K562 (cell line): ENCODE data around the gene ISG20L2. TPM values are rescaled to one million over a fixed set of nuclear protein-coding genes. Genes with fewer than 3 reads are reported as not detected.

Source experiments
- ATAC-seq: fragments of 200-7000 bp; cut with Tn5 transposase; 3 replicates; pipeline ENCODE4 v1.9.1; 2020; ENCODE audit warnings: moderate library complexity
- BruUV-seq: library from RNA; stranded (reverse); fragments of 400-500 nt; replicated peaks from 2 replicates; lab custom pipeline; 2021; lab: Mats Ljungman, UMichigan
- CTCF ChIA-PET: fragments of 300-600 bp; formaldehyde crosslinking; extraction: SDS; loops from one replicate; lab custom pipeline; 2021; ENCODE audit warnings: low intra/inter-chr PET ratio; lab: Yijun Ruan, JAX
- POLR2A ChIA-PET: fragments of 300-600, 350-650 bp; sonication (Branson Sonifier 250); formaldehyde crosslinking; extraction: SDS; loops from one replicate; lab custom pipeline; 2021; ENCODE audit warnings: antibody characterized with exemption, inconsistent platforms; lab: Yijun Ruan, JAX
- DNase-seq, 4 experiments: peaks; one replicate each; pipeline versions ENCODE4 v3.0.0 to v3.0.0-alpha.2; 2011 to 2018; ENCODE audit warnings: low spot score in 3 of 4, mixed read lengths in 3 of 4; ENCODE audit errors: extremely low read depth in 1 of 4
- FAIRE-seq: peaks from 2 replicates; lab custom pipeline; 2011; peaks lifted over from hg19 to GRCh38; lab: Jason Lieb, UNC
- H2AFZ ChIP-seq: 2 replicates; pipeline ENCODE4 v1.6.0; 2011; ENCODE audit warnings: low read depth, low read length, control low read depth, inconsistent platforms
- H3K27ac ChIP-seq: fragments of 200-600 bp; 3 replicates; pipeline ENCODE4 v1.8.0; 2011; ENCODE audit warnings: low read depth, mild to moderate bottlenecking, control low read depth, inconsistent platforms, low read length, moderate library complexity, mixed read lengths; ENCODE audit errors: extremely low read depth
- H3K27me3 ChIP-seq, 2 experiments: fragments of 300-600 bp in 1 of 2; 2 replicates in 1 of 2; 3 replicates in 1 of 2; pipeline versions ENCODE4 v1.6.0 to v1.8.0; 2011; ENCODE audit warnings: inconsistent platforms in 2 of 2, low read length in 2 of 2, mild to moderate bottlenecking in 1 of 2, mixed read lengths in 1 of 2, moderate library complexity in 1 of 2; ENCODE audit not compliant: control insufficient read depth in 2 of 2, insufficient read depth in 2 of 2
- H3K36me3 ChIP-seq: fragments of 300-600 bp; 3 replicates; pipeline ENCODE4 v1.8.0; 2011; ENCODE audit warnings: mild to moderate bottlenecking, low read length, inconsistent platforms; ENCODE audit not compliant: control insufficient read depth, insufficient read depth
- H3K4me1 ChIP-seq, 2 experiments: fragments of 200-600 bp in 1 of 2; replicated peaks in 1 of 2; 2 replicates in 1 of 2; 3 replicates in 1 of 2; pipeline versions ENCODE4 v1.5.1 to v1.8.0; 2011; ENCODE audit warnings: inconsistent platforms in 2 of 2, low read length in 2 of 2, mild to moderate bottlenecking in 1 of 2, mixed read lengths in 1 of 2, moderate library complexity in 1 of 2; ENCODE audit not compliant: control insufficient read depth in 2 of 2, insufficient read depth in 2 of 2
- H3K4me2 ChIP-seq: 2 replicates; pipeline ENCODE4 v1.6.1; 2011; ENCODE audit warnings: low read length, control low read depth, inconsistent platforms, mixed read lengths; ENCODE audit not compliant: insufficient read depth
- H3K4me3 ChIP-seq: fragments of 200-600 bp; sonication (generic), shearing (Covaris generic); 2 replicates; pipeline ENCODE4 v1.5.1; 2016; ENCODE audit warnings: control low read depth, inconsistent platforms
- H3K79me2 ChIP-seq: fragments of 200-600 bp; 3 replicates; pipeline ENCODE4 v1.8.0; 2011; ENCODE audit warnings: low read length, inconsistent platforms; ENCODE audit not compliant: control insufficient read depth, insufficient read depth
- H3K9ac ChIP-seq, 2 experiments: 2 replicates each; pipeline versions ENCODE4 v1.6.0 to v1.6.1; 2011; ENCODE audit warnings: low read depth in 2 of 2, low read length in 2 of 2, control low read depth in 1 of 2, inconsistent platforms in 1 of 2, mild to moderate bottlenecking in 1 of 2, mixed read lengths in 1 of 2; ENCODE audit not compliant: insufficient read depth in 1 of 2
- H3K9me1 ChIP-seq: one replicate; pipeline ENCODE4 v1.6.0; 2011; ENCODE audit warnings: inconsistent platforms, mild to moderate bottlenecking, low read length, moderate library complexity; ENCODE audit not compliant: control insufficient read depth, insufficient read depth
- H3K9me3 ChIP-seq: replicated peaks from 2 replicates; pipeline ENCODE4 v1.5.1; 2011; ENCODE audit warnings: low read depth, low read length, inconsistent platforms; ENCODE audit not compliant: control insufficient read depth, insufficient read depth
- H4K20me1 ChIP-seq: replicated peaks from 2 replicates; pipeline ENCODE4 v1.6.1; 2011; ENCODE audit warnings: low read length, inconsistent platforms, mixed read lengths; ENCODE audit not compliant: control insufficient read depth, insufficient read depth
- CEBPG ChIP-seq, 3 experiments: fragments of 200-800 bp in 1 of 3; sonication (Bioruptor generic) in 1 of 3; sonication (generic) in 1 of 3; formaldehyde crosslinking in 1 of 3; IDR thresholded peaks in 2 of 3; conservative IDR thresholded peaks in 1 of 3; 2 replicates each; pipeline versions ENCODE4 v1.6.1 to v1.8.0; 2016 to 2022; ENCODE audit warnings: missing compliant biosample characterization in 2 of 3, missing genetic modification characterization in 2 of 3, mild to moderate bottlenecking in 1 of 3, missing genetic modification reagents in 1 of 3
- HBP1 ChIP-seq: fragments of 450-650 bp; formaldehyde crosslinking; IDR thresholded peaks from 2 replicates; pipeline ENCODE4 v1.4.0; 2022; ENCODE audit warnings: missing genetic modification characterization
- ILF3 ChIP-seq: fragments of 450-650 bp; IDR thresholded peaks from 2 replicates; pipeline ENCODE4 v1.6.1; 2018; ENCODE audit warnings: antibody characterized with exemption, mild to moderate bottlenecking, moderate library complexity, borderline replicate concordance
- JUNB ChIP-seq: fragments of 450-650 bp; formaldehyde crosslinking; conservative IDR thresholded peaks from 2 replicates; pipeline ENCODE4 v1.4.0; 2020; ENCODE audit warnings: mild to moderate bottlenecking
- MTF1 ChIP-seq: fragments of 250-450 bp; sonication (Bioruptor Pico); IDR thresholded peaks from 2 replicates; pipeline ENCODE4 v1.9.0; 2021; ENCODE audit warnings: moderate library complexity, mild to moderate bottlenecking, inconsistent platforms, borderline replicate concordance
- SMARCE1 ChIP-seq: fragments of 450-650 bp; IDR thresholded peaks from 2 replicates; pipeline ENCODE4 v1.7.1; 2016; ENCODE audit warnings: mild to moderate bottlenecking
- ZKSCAN3 ChIP-seq: fragments of 250-450 bp; sonication (Bioruptor Pico); IDR thresholded peaks from 2 replicates; pipeline ENCODE4 v1.4.0; 2020
- WGBS: fragments of 100-300 bp; shearing (Covaris generic); methylation state at CpG from one replicate; pipeline ENCODE4 v1.1.6; 2016; ENCODE audit warnings: low coverage, mixed read lengths; ENCODE audit not compliant: insufficient coverage; ENCODE audit errors: missing lambda C conversion rate; 5-methylcytosine and 5-hydroxymethylcytosine counted together
- in situ Hi-C: fragments of 300-500 bp; cut with MboI; formaldehyde crosslinking; loops from 4 replicates; pipeline ENCODE4 v1.15.0; 2018; ENCODE audit warnings: inconsistent platforms, mixed read lengths
- intact Hi-C: fragments of 100-400 bp; cut with micrococcal nuclease; formaldehyde crosslinking; loops from 2 replicates; pipeline ENCODE4 v1.14.2; 2022
- polyA plus RNA-seq, 8 experiments: library from polyadenylated mRNA; depleted of rRNA in 4 of 8; stranded (reverse) in 5 of 8; unstranded in 3 of 8; fragments of >200 nt; fragmentation: Nextera tagmentation in 2 of 8; fragmentation: Illumina TruSeq in 1 of 8; extraction: Ambion mirVana in 2 of 8; extraction: Trizol in 1 of 8; gene quantifications; 2 replicates each; pipeline versions ENCODE4 v1.2.1 to v1.2.3, GENCODE V29; 2011 to 2014; ENCODE audit warnings: inconsistent platforms in 1 of 8, missing spikeins in 1 of 8
- total RNA-seq, 7 experiments: library from RNA; depleted of rRNA in 6 of 7; stranded (reverse); fragments of >200 nt in 6 of 7; fragmentation: Illumina TruSeq in 2 of 7; extraction: Trizol in 2 of 7; gene quantifications; 2 replicates each; pipeline versions ENCODE4 v1.2.1 to v1.2.3, GENCODE V29; 2011 to 2021; ENCODE audit warnings: low replicate concordance in 1 of 7
- TF ChIP-seq, protein P1 (sequence below): fragments of 200-800 bp; sonication (Bioruptor generic); IDR thresholded peaks from 2 replicates; pipeline ENCODE4 v1.6.1; 2016; ENCODE audit warnings: missing genetic modification characterization, missing compliant biosample characterization

ISG20L2 gene
- total and polyA plus RNA-seq, 9 of the 15 experiments (the other 6 are each of a cell fraction or from before 2014, with no cell fraction given), result 21.3 to 130 (median 50.3) TPM

- FAIRE-seq, result no peak
- CTCF ChIA-PET, result no interaction called here
Measured at GRCh38 chr1:156717351-156717750, 11.2 kb downstream of the ISG20L2 start.

More at GRCh38 chr1:156717351-156717750, 11.2 kb downstream of the ISG20L2 start:
- Histone ChIP-seq H3K9ac (no peak overlapping the region), H2AFZ (no peak overlapping the region), H3K9me1 (no peaks in the 10 kb centered on the region), H3K4me1 (no peaks in the 10 kb centered on the region; a peak in 1 of 5 replicates), H3K9me3 (no peaks in the 10 kb centered on the region), H4K20me1 (no peaks in the 10 kb centered on the region), H3K27me3 (no peaks in the 10 kb centered on the region), H3K4me2 (no peak overlapping the region), H3K27ac (no peak overlapping the region), H3K4me3 (no peak overlapping the region), H3K79me2 (peaks cover 3% of the 10 kb centered on the region; the same call in 1 of the 3 replicates), H3K36me3 (peaks cover 27% of the 10 kb centered on the region)
- POLR2A ChIA-PET, result interaction anchor here (2.8 to 4.3 kb wide), 2 partner anchors 11 kb away, joined by 12 to 21 read pairs; partner anchors contain the start of genes ISG20L2 and METTL25B
- BruUV-seq, result no TSS peak
- in situ Hi-C loops (no loop called here), intact Hi-C loops (no loop called here)
- DNase-seq (no peak), ATAC-seq (no peak)
- TF ChIP-seq ILF3, result no peak
- no peak for TF ChIP-seq CEBPG (CRISPR knock-in tag; IDR thresholded peaks at IDR 0.05)
- no peak for TF ChIP-seq CEBPG (tag; conservative IDR thresholded peaks at IDR 0.05 in 1 of 2, IDR thresholded peaks at IDR 0.05 in 1 of 2)
- TF ChIP-seq SMARCE1, result no peak
- TF ChIP-seq, protein P1, sequence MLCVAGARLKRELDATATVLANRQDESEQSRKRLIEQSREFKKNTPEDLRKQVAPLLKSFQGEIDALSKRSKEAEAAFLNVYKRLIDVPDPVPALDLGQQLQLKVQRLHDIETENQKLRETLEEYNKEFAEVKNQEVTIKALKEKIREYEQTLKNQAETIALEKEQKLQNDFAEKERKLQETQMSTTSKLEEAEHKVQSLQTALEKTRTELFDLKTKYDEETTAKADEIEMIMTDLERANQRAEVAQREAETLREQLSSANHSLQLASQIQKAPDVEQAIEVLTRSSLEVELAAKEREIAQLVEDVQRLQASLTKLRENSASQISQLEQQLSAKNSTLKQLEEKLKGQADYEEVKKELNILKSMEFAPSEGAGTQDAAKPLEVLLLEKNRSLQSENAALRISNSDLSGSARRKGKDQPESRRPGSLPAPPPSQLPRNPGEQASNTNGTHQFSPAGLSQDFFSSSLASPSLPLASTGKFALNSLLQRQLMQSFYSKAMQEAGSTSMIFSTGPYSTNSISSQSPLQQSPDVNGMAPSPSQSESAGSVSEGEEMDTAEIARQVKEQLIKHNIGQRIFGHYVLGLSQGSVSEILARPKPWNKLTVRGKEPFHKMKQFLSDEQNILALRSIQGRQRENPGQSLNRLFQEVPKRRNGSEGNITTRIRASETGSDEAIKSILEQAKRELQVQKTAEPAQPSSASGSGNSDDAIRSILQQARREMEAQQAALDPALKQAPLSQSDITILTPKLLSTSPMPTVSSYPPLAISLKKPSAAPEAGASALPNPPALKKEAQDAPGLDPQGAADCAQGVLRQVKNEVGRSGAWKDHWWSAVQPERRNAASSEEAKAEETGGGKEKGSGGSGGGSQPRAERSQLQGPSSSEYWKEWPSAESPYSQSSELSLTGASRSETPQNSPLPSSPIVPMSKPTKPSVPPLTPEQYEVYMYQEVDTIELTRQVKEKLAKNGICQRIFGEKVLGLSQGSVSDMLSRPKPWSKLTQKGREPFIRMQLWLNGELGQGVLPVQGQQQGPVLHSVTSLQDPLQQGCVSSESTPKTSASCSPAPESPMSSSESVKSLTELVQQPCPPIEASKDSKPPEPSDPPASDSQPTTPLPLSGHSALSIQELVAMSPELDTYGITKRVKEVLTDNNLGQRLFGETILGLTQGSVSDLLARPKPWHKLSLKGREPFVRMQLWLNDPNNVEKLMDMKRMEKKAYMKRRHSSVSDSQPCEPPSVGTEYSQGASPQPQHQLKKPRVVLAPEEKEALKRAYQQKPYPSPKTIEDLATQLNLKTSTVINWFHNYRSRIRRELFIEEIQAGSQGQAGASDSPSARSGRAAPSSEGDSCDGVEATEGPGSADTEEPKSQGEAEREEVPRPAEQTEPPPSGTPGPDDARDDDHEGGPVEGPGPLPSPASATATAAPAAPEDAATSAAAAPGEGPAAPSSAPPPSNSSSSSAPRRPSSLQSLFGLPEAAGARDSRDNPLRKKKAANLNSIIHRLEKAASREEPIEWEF (CRISPR knock-in tag), result no peak
- TF ChIP-seq HBP1 (CRISPR knock-in tag), result no peak
- TF ChIP-seq ZKSCAN3 (CRISPR knock-in tag), result no peak
- TF ChIP-seq MTF1 (CRISPR knock-in tag), result no peak
- TF ChIP-seq JUNB, result no peak
- 85% methylated on average over 4 of the region's 4 CpGs for WGBS
